ENCODE measurements around the gene SIRPA.

- TF ChIP-seq CTCF (IDR thresholded peaks at IDR 0.05; ENCODE audit: low read depth, low read length, poor library complexity, severe bottlenecking): peak; percentile 95
- no peak for TF ChIP-seq EZH2phosphoT487 (IDR thresholded peaks at IDR 0.05; ENCODE audit: borderline replicate concordance, low read length)
Observed at GRCh38 chr20:1965520-1966351, 70.5 kb downstream of the SIRPA start.
